Right cardiac atrium (tissue), 5 donors: Measurements from ENCODE around the gene ZNF584. TPM values are rescaled to one million over a fixed set of nuclear protein-coding genes. Genes with fewer than 3 reads are reported as not detected.

Experiments used
- microRNA-seq, 2 donors: library from miRNA; unstranded; fragments of <30 nt; microRNA quantifications; one replicate each; pipeline ENCODE4 v1.2.0, GENCODE V29; 2020 to 2021
- polyA plus RNA-seq: library from polyadenylated mRNA; stranded (reverse); fragments of 200-250 nt; gene quantifications from one replicate; pipeline ENCODE4 v1.2.3, GENCODE V29; 2013
- total RNA-seq, 4 donors: library from RNA; stranded (reverse); fragmentation: NEBNext Ultra II Directional; extraction: Animal tissue kit (Norgen Biotek cat#: 25700); gene quantifications; one replicate each; pipeline ENCODE4 v1.2.1, GENCODE V29; 2021
- donor health status: healthy with polysubstance abuse.
- donor health status: DM: no; HTN: yes; CAD: no.
- donor health status: DM: no; HTN: no; CAD: no.
- donor health status: DM: no; HTN: yes; CAD: no; lungs with severe emphysema.
- donor health status: DM: yes; HTN: yes; CAD: no.

Gene ZNF584
- total and polyA plus RNA-seq, 5 donors: 13.6 to 22.6 (median 19.8) TPM

Small RNA genes within 50 kb of the gene (microRNA-seq; reads per million reads assigned to microRNA genes)
- 0 reads per million in 2 donors for gene MIR4754

Other genes with a start within 250 kb of the ZNF584 start
- gene ZNF274, start 225.6 kb upstream of the ZNF584 start, total RNA-seq: 10 to 100 TPM; 19.1 to 24.8 (median 22.4) TPM
- 14.4 TPM for gene ZNF274, start 225.6 kb upstream of the ZNF584 start, polyA plus RNA-seq
- 10 to 100 TPM; 23.7 to 29.5 (median 26.1) TPM for gene ZNF544, start 179.7 kb upstream of the ZNF584 start, total RNA-seq
- 29.1 TPM for gene ZNF544, start 179.7 kb upstream of the ZNF584 start, polyA plus RNA-seq
- gene ZNF8, start 129.7 kb upstream of the ZNF584 start, total RNA-seq: 1 to 10 TPM; 5.3 to 6.7 (median 6.0) TPM
- gene ZNF8, start 129.7 kb upstream of the ZNF584 start, polyA plus RNA-seq: 3.1 TPM
- gene ERVK3-1, start 103.3 kb upstream of the ZNF584 start, total RNA-seq: 10 to 100 TPM; 19.9 to 24.1 (median 21.1) TPM
- 27.7 TPM for gene ERVK3-1, start 103.3 kb upstream of the ZNF584 start, polyA plus RNA-seq
- gene ZSCAN22, start 81.7 kb upstream of the ZNF584 start, total RNA-seq: 1 to 10 TPM; 1.4 to 2.1 (median 1.9) TPM
- gene ZSCAN22, start 81.7 kb upstream of the ZNF584 start, polyA plus RNA-seq: 0.79 TPM
- gene A1BG, start 55.2 kb upstream of the ZNF584 start, total RNA-seq: 10 to 100 TPM; 21.0 to 36.0 (median 28.6) TPM
- 32.6 TPM for gene A1BG, start 55.2 kb upstream of the ZNF584 start, polyA plus RNA-seq
- gene ZNF497, start 45.9 kb upstream of the ZNF584 start, total RNA-seq: 1 to 10 TPM in 1 of 4 donors, under 1 TPM in 3; 0.33 to 1.1 (median 0.47) TPM
- gene ZNF497, start 45.9 kb upstream of the ZNF584 start, polyA plus RNA-seq: 0.27 TPM
- under 1 TPM; 0.33 to 0.82 (median 0.55) TPM for gene ZNF837, start 27.6 kb upstream of the ZNF584 start, total RNA-seq
- gene ZNF837, start 27.6 kb upstream of the ZNF584 start, polyA plus RNA-seq: 0.52 TPM
- 100 to 1,000 TPM; 513 to 681 (median 600) TPM for gene RPS5, start 21.4 kb upstream of the ZNF584 start, total RNA-seq
- gene RPS5, start 21.4 kb upstream of the ZNF584 start, polyA plus RNA-seq: 566 TPM
- gene RNF225, start 13.0 kb upstream of the ZNF584 start, total RNA-seq: not detected
- not detected for gene RNF225, start 13.0 kb upstream of the ZNF584 start, polyA plus RNA-seq
- gene ZNF132, start 31.5 kb downstream of the ZNF584 start, total RNA-seq: 1 to 10 TPM; 6.4 to 7.5 (median 6.8) TPM
- gene ZNF132, start 31.5 kb downstream of the ZNF584 start, polyA plus RNA-seq: 2.4 TPM
- 1 to 10 TPM; 2.7 to 4.8 (median 3.7) TPM for gene ZNF324B, start 43.0 kb downstream of the ZNF584 start, total RNA-seq
- 1.9 TPM for gene ZNF324B, start 43.0 kb downstream of the ZNF584 start, polyA plus RNA-seq
- 1 to 10 TPM; 5.2 to 7.4 (median 6.9) TPM for gene ZNF324, start 58.4 kb downstream of the ZNF584 start, total RNA-seq
- gene ZNF324, start 58.4 kb downstream of the ZNF584 start, polyA plus RNA-seq: 3.3 TPM
- 1 to 10 TPM; 4.8 to 7.6 (median 5.7) TPM for gene ZNF446, start 67.7 kb downstream of the ZNF584 start, total RNA-seq
- gene ZNF446, start 67.7 kb downstream of the ZNF584 start, polyA plus RNA-seq: 6.4 TPM
- 1 to 10 TPM; 5.3 to 8.1 (median 7.5) TPM for gene SLC27A5, start 103.3 kb downstream of the ZNF584 start, total RNA-seq
- gene SLC27A5, start 103.3 kb downstream of the ZNF584 start, polyA plus RNA-seq: 7.6 TPM
- 10 to 100 TPM in 3 of 4 donors, 1 to 10 TPM in 1; 9.9 to 13.1 (median 11.1) TPM for gene ZBTB45, start 111.2 kb downstream of the ZNF584 start, total RNA-seq
- 7.0 TPM for gene ZBTB45, start 111.2 kb downstream of the ZNF584 start, polyA plus RNA-seq
- gene TRIM28, start 135.4 kb downstream of the ZNF584 start, total RNA-seq: 100 to 1,000 TPM; 139 to 161 (median 148) TPM
- 98.7 TPM for gene TRIM28, start 135.4 kb downstream of the ZNF584 start, polyA plus RNA-seq
- 100 to 1,000 TPM; 106 to 116 (median 114) TPM for gene CHMP2A, start 146.5 kb downstream of the ZNF584 start, total RNA-seq
- gene CHMP2A, start 146.5 kb downstream of the ZNF584 start, polyA plus RNA-seq: 196 TPM
- 100 to 1,000 TPM; 117 to 137 (median 123) TPM for gene UBE2M, start 150.0 kb downstream of the ZNF584 start, total RNA-seq
- 92.7 TPM for gene UBE2M, start 150.0 kb downstream of the ZNF584 start, polyA plus RNA-seq
- 10 to 100 TPM; 10.1 to 15.6 (median 12.8) TPM for gene MZF1, start 164.7 kb downstream of the ZNF584 start, total RNA-seq
- 12.0 TPM for gene MZF1, start 164.7 kb downstream of the ZNF584 start, polyA plus RNA-seq